Mesenchymal stem cell (in vitro differentiated cells and primary cell): ENCODE measurements around the gene MRGPRE.

Experiments
- DNase-seq: peaks from one replicate; pipeline ENCODE4 v3.0.0-alpha.2; 2013
- H2AFZ ChIP-seq: one replicate; pipeline ENCODE4 v1.6.1; 2013; ENCODE audit warnings: low read depth, mild to moderate bottlenecking, control low read depth, inconsistent platforms, low read length, moderate library complexity
- H2AK5ac ChIP-seq: 2 replicates; pipeline ENCODE4 v1.6.1; 2013; ENCODE audit warnings: low read length, moderate library complexity, mild to moderate bottlenecking, inconsistent platforms; ENCODE audit not compliant: severe bottlenecking
- H2BK120ac ChIP-seq: one replicate; pipeline ENCODE4 v1.6.1; 2013; ENCODE audit warnings: low read depth, mild to moderate bottlenecking, inconsistent platforms, low read length, moderate library complexity
- H2BK12ac ChIP-seq, 2 experiments: one replicate each; pipeline ENCODE4 v1.6.1; 2013; ENCODE audit warnings: inconsistent platforms in 2 of 2, low read length in 2 of 2, mild to moderate bottlenecking in 2 of 2, moderate library complexity in 2 of 2, control low read depth in 1 of 2
- H2BK15ac ChIP-seq: one replicate; pipeline ENCODE4 v1.6.1; 2013; ENCODE audit warnings: mild to moderate bottlenecking, low read depth, inconsistent platforms; ENCODE audit not compliant: poor library complexity, severe bottlenecking
- H2BK5ac ChIP-seq: 2 replicates; pipeline ENCODE4 v1.6.1; 2013; ENCODE audit warnings: low read depth, mild to moderate bottlenecking, low read length, control low read depth, inconsistent platforms; ENCODE audit not compliant: poor library complexity, severe bottlenecking
- H3K14ac ChIP-seq, 2 experiments: one replicate each; pipeline ENCODE4 v1.6.1; 2013; ENCODE audit warnings: inconsistent platforms in 2 of 2, low read length in 2 of 2, control low read depth in 1 of 2, mild to moderate bottlenecking in 1 of 2, moderate library complexity in 1 of 2
- H3K18ac ChIP-seq, 2 experiments: one replicate each; pipeline ENCODE4 v1.6.1; 2013; ENCODE audit warnings: inconsistent platforms in 2 of 2, low read length in 2 of 2, control low read depth in 1 of 2, low read depth in 1 of 2, mild to moderate bottlenecking in 1 of 2
- H3K23ac ChIP-seq, 2 experiments: one replicate each; pipeline ENCODE4 v1.6.1; 2013; ENCODE audit warnings: inconsistent platforms in 2 of 2, low read length in 2 of 2, mild to moderate bottlenecking in 2 of 2, moderate library complexity in 2 of 2, control low read depth in 1 of 2
- H3K27ac ChIP-seq: 2 replicates; pipeline ENCODE4 v1.5.1; 2013; ENCODE audit warnings: mild to moderate bottlenecking, moderate library complexity, low read length, control low read depth, inconsistent platforms; ENCODE audit not compliant: poor library complexity, severe bottlenecking
- H3K27me3 ChIP-seq, 2 experiments: 2 replicates each; pipeline versions ENCODE4 v1.6.1 to v1.7.0; 2013; ENCODE audit warnings: low read length in 2 of 2, mild to moderate bottlenecking in 2 of 2, moderate library complexity in 2 of 2, control low read depth in 1 of 2, inconsistent platforms in 1 of 2; ENCODE audit not compliant: control insufficient read depth in 1 of 2, insufficient read depth in 1 of 2
- H3K36me3 ChIP-seq, 2 experiments: 2 replicates each; pipeline versions ENCODE4 v1.6.1 to v1.7.0; 2013; ENCODE audit warnings: low read length in 2 of 2, control low read depth in 1 of 2, inconsistent platforms in 1 of 2, low read depth in 1 of 2, mild to moderate bottlenecking in 1 of 2; ENCODE audit not compliant: insufficient read depth in 2 of 2, control insufficient read depth in 1 of 2
- H3K4ac ChIP-seq, 2 experiments: one replicate each; pipeline ENCODE4 v1.6.1; 2013; ENCODE audit warnings: inconsistent platforms in 2 of 2, low read length in 2 of 2, mild to moderate bottlenecking in 2 of 2, moderate library complexity in 2 of 2, control low read depth in 1 of 2, low read depth in 1 of 2
- H3K4me1 ChIP-seq: 2 replicates; pipeline ENCODE4 v1.6.1; 2013; ENCODE audit warnings: low read depth, low read length, control low read depth; ENCODE audit not compliant: control insufficient read depth, insufficient read depth
- H3K4me2 ChIP-seq: 2 replicates; pipeline ENCODE4 v1.6.1; 2013; ENCODE audit warnings: low read length, mild to moderate bottlenecking, inconsistent platforms; ENCODE audit not compliant: poor library complexity, severe bottlenecking
- H3K4me3 ChIP-seq, 2 experiments: 2 replicates each; pipeline versions ENCODE4 v1.5.1 to v1.7.0; 2013; ENCODE audit warnings: low read length in 2 of 2, mild to moderate bottlenecking in 2 of 2, control low read depth in 1 of 2, low read depth in 1 of 2; ENCODE audit not compliant: insufficient read depth in 1 of 2
- H3K79me1 ChIP-seq: replicated peaks from 2 replicates; pipeline ENCODE4 v1.6.1; 2013; ENCODE audit warnings: mild to moderate bottlenecking, control low read depth, low read length, inconsistent platforms; ENCODE audit not compliant: poor library complexity, severe bottlenecking
- H3K9ac ChIP-seq: 2 replicates; pipeline ENCODE4 v1.7.0; 2013; ENCODE audit warnings: mild to moderate bottlenecking, low read length, moderate library complexity
- H3K9me3 ChIP-seq: 2 replicates; pipeline ENCODE4 v1.7.0; 2013; ENCODE audit warnings: mild to moderate bottlenecking, low read length; ENCODE audit not compliant: control insufficient read depth
- H4K8ac ChIP-seq: one replicate; pipeline ENCODE4 v1.6.1; 2013; ENCODE audit warnings: inconsistent platforms, mild to moderate bottlenecking, low read length, moderate library complexity
- H4K91ac ChIP-seq: one replicate; pipeline ENCODE4 v1.6.1; 2013; ENCODE audit warnings: mild to moderate bottlenecking, low read length, inconsistent platforms
- WGBS: methylation state at CpG from one replicate; pipeline ENCODE4 v1.1.7; 2013; ENCODE audit warnings: mixed read lengths; 5-methylcytosine and 5-hydroxymethylcytosine counted together

Gene MRGPRE

GRCh38 chr11:3192511-3193372 lies 39.5 kb downstream of the MRGPRE start:
- H3K27ac ChIP-seq = no peak overlapping the region
- no peak overlapping the region for H3K14ac ChIP-seq
- WGBS = 93% methylated on average over 11 of the region's 14 CpGs
- H3K9ac ChIP-seq = no peak overlapping the region
- no peak overlapping the region for H2BK12ac ChIP-seq
- H3K36me3 ChIP-seq = no peaks in the 10 kb centered on the region
- no peak overlapping the region for H3K4me2 ChIP-seq
- H2BK15ac ChIP-seq = no peak overlapping the region
- H3K4me1 ChIP-seq = peaks cover 2% of the 10 kb centered on the region
- no peaks in the 10 kb centered on the region for H3K79me1 ChIP-seq
- H2AFZ ChIP-seq = no peak overlapping the region
- H3K23ac ChIP-seq = no peak overlapping the region
- no peak overlapping the region for H2AK5ac ChIP-seq
- no peak overlapping the region for H2BK5ac ChIP-seq
- peaks cover 49 to 74% of the 10 kb centered on the region in 2 experiments for H3K27me3 ChIP-seq
- H4K91ac ChIP-seq = no peak overlapping the region
- no peak overlapping the region for H3K18ac ChIP-seq
- peaks cover 4% of the 10 kb centered on the region for H3K9me3 ChIP-seq
- H4K8ac ChIP-seq = no peak overlapping the region
- DNase-seq = no peak
- no peak overlapping the region for H3K4ac ChIP-seq
- no peak overlapping the region for H2BK120ac ChIP-seq
- H3K4me3 ChIP-seq = no peak overlapping the region

DNA sequence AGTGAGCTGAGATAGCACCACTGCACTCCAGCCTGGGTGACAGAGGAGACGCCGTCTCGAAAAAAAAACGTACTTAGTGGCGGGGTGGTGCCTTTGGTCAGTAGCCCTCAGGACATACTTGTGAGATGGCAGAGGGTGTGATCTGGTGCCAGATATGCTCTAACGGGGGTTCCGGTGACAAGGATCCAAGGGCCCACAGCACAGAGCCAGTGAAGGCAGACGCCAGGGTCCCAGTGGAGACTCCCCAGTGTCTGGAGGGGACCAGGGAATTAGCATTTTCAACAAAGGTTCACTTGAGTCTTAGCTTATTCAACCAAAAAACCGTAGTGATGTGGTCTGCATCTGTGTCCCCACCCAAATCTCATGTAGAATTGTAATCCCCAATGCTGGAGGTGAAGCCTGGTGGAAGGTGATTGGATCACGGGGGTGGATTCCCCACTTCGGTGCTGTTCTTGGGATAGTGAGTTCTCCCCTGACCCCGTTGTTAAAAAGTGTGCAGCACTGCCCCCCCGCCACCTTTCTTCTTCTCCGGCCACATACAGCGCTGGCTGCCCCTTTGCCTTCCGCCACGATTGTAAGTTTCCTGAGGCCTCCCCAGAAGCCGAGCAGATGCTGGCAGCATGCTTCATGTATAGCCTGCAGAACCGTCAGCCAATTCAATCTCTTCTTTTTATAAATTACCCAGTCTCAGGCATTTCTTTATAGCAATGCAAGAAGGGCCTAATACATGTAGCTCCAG lies 40.5 kb downstream of the MRGPRE start:
- Histone ChIP-seq H3K4me1 (peaks cover under 1% of the 10 kb centered on the region), H3K23ac (no peak overlapping the region), H2AK5ac (no peak overlapping the region), H3K9me3 (peaks cover 4% of the 10 kb centered on the region), H4K8ac (no peak overlapping the region), H3K18ac (no peak overlapping the region), H3K4me2 (no peak overlapping the region), H3K9ac (no peak overlapping the region), H2BK15ac (no peak overlapping the region), H2AFZ (no peak overlapping the region), H3K14ac (no peak overlapping the region), H2BK120ac (no peak overlapping the region), H3K27me3 (peaks cover 44 to 77% of the 10 kb centered on the region in 2 experiments), H4K91ac (no peak overlapping the region), H3K36me3 (no peaks in the 10 kb centered on the region), H3K27ac (no peak overlapping the region), H2BK12ac (no peak overlapping the region), H2BK5ac (no peak overlapping the region), H3K4ac (no peak overlapping the region), H3K4me3 (no peak overlapping the region), H3K79me1 (no peaks in the 10 kb centered on the region)
- WGBS = 97% methylated on average over 18 of the region's 19 CpGs
- DNase-seq = no peak

DNA sequence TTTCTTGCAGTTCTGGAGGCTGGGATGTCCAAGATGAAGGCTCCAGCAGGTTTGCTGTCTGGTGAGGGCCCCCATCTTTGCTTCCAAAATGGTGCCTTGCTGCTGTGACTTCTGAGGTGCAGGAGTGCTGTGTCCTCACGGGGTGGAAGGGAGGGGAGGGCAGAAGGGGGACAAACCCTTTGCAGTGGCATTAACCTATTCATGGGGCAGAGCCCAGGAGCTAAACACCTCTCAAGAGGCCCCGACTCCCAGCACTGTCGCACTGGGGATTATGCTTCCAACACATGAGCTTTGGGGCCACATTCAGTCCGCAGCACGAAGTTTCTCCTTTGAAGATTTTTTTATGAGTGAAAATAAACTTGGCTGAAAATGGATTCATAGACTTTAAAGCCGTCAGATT lies 41.6 kb downstream of the MRGPRE start:
- Histone ChIP-seq H3K79me1 (no peaks in the 10 kb centered on the region), H2BK5ac (no peak overlapping the region), H4K8ac (no peak overlapping the region), H3K9me3 (peaks cover 4% of the 10 kb centered on the region), H3K4me3 (no peak overlapping the region), H3K18ac (no peak overlapping the region), H3K27ac (no peak overlapping the region), H3K14ac (no peak overlapping the region), H3K9ac (no peak overlapping the region), H2BK15ac (no peak overlapping the region), H2AFZ (no peak overlapping the region), H2AK5ac (no peak overlapping the region), H3K4me1 (no peaks in the 10 kb centered on the region), H4K91ac (no peak overlapping the region), H2BK12ac (no peak overlapping the region), H3K36me3 (no peaks in the 10 kb centered on the region), H3K4me2 (no peak overlapping the region), H3K23ac (no peak overlapping the region), H3K4ac (no peak overlapping the region), H2BK120ac (no peak overlapping the region), H3K27me3 (peaks cover 44 to 75% of the 10 kb centered on the region in 2 experiments)
- DNase-seq = no peak
- WGBS = 93% methylated on average over 6 of the region's 6 CpGs

GRCh38 chr11:3189886-3190583 lies 42.2 kb downstream of the MRGPRE start:
- H3K18ac ChIP-seq = no peak overlapping the region
- H3K27ac ChIP-seq = no peak overlapping the region
- H3K36me3 ChIP-seq = no peaks in the 10 kb centered on the region
- H3K23ac ChIP-seq = no peak overlapping the region
- no peak for DNase-seq
- H3K9me3 ChIP-seq = peaks cover 4% of the 10 kb centered on the region
- no peak overlapping the region for H2BK120ac ChIP-seq
- H2AK5ac ChIP-seq = no peak overlapping the region
- H3K4ac ChIP-seq = no peak overlapping the region
- H3K4me1 ChIP-seq = no peaks in the 10 kb centered on the region
- H3K9ac ChIP-seq = no peak overlapping the region
- no peaks in the 10 kb centered on the region for H3K79me1 ChIP-seq
- H3K27me3 ChIP-seq = peaks cover 47 to 74% of the 10 kb centered on the region in 2 experiments
- WGBS = 85% methylated on average over 10 of the region's 11 CpGs
- H3K14ac ChIP-seq = no peak overlapping the region
- H2BK12ac ChIP-seq = no peak overlapping the region
- H4K8ac ChIP-seq = no peak overlapping the region
- H3K4me2 ChIP-seq = no peak overlapping the region
- H4K91ac ChIP-seq = no peak overlapping the region
- H3K4me3 ChIP-seq = no peak overlapping the region
- no peak overlapping the region for H2BK5ac ChIP-seq
- H2AFZ ChIP-seq = no peak overlapping the region
- no peak overlapping the region for H2BK15ac ChIP-seq
